Peyer's patch (tissue), 4 donors: Measurements from ENCODE around the gene AHDC1. TPM values are rescaled to one million over a fixed set of nuclear protein-coding genes. Genes with fewer than 3 reads are reported as not detected.

Experiments used
- DNase-seq, 3 donors: peaks; one replicate each; pipeline ENCODE4 v3.0.0-alpha.2; 2017 to 2019
- H3K27ac ChIP-seq, 4 donors: fragments of 200-600 bp; sonication (generic); one replicate each; pipeline ENCODE4 v1.5.1; 2016 to 2019
- H3K27me3 ChIP-seq, 2 donors: fragments of 200-600 bp; sonication (generic); one replicate each; pipeline ENCODE4 v1.5.1; 2019
- H3K36me3 ChIP-seq, 3 donors: fragments of 200-600 bp; sonication (generic); one replicate each; pipeline ENCODE4 v1.5.1; 2016 to 2019
- H3K4me1 ChIP-seq, 4 donors: fragments of 200-600 bp; sonication (generic); one replicate each; pipeline ENCODE4 v1.5.1; 2016 to 2019
- H3K4me3 ChIP-seq, 4 donors: fragments of 200-600 bp; sonication (generic); 1 replicate in 3 of 4; 2 replicates in 1 of 4; pipeline ENCODE4 v1.5.1; 2016 to 2019; ENCODE audit warnings: mild to moderate bottlenecking in 1 of 4
- H3K9me3 ChIP-seq, 4 donors: fragments of 200-600 bp; sonication (generic); one replicate each; pipeline ENCODE4 v1.5.1; 2016 to 2019; ENCODE audit warnings: mild to moderate bottlenecking in 1 of 4
- CTCF ChIP-seq, 6 experiments: fragments of 450-650 bp in 4 of 6; fragments of 200-600 bp in 2 of 6; sonication (generic) in 1 of 6; IDR thresholded peaks; one replicate each; pipeline ENCODE4 v1.5.1; 2017 to 2019; ENCODE audit warnings: antibody characterized with exemption in 6 of 6, mild to moderate bottlenecking in 3 of 6, moderate library complexity in 1 of 6
- POLR2A ChIP-seq, 2 donors: fragments of 450-650 bp; IDR thresholded peaks; one replicate each; pipeline ENCODE4 v1.5.1; 2017; ENCODE audit warnings: antibody characterized with exemption in 2 of 2, mild to moderate bottlenecking in 2 of 2, moderate library complexity in 2 of 2
- total RNA-seq, 4 donors: library from RNA; depleted of rRNA; stranded (reverse); fragments of >200 nt; gene quantifications; one replicate each; pipeline ENCODE4 v1.1.0, GENCODE V29; 2016

AHDC1 gene
- total RNA-seq, 4 donors from 2014 or later = 7.0 to 21.5 (median 12.0) TPM

- no peak for DNase-seq
- H3K4me1 ChIP-seq = peaks cover 0 to 21% (median 14%) of the 10 kb centered on the region in 4 donors
- no peak overlapping the region for H3K27ac ChIP-seq
- H3K9me3 ChIP-seq = no peaks in the 10 kb centered on the region
- peaks cover 0 to 50% (median 0%) of the 10 kb centered on the region in 3 donors for H3K36me3 ChIP-seq
- no peaks in the 10 kb centered on the region for H3K27me3 ChIP-seq
- H3K4me3 ChIP-seq = no peak overlapping the region
- no peak for TF ChIP-seq CTCF (IDR thresholded peaks at IDR 0.05)
- TF ChIP-seq POLR2A (IDR thresholded peaks at IDR 0.05) = no peak
Measured at GRCh38 chr1:27551953-27552312, 52.0 kb downstream of the AHDC1 start.

DNA sequence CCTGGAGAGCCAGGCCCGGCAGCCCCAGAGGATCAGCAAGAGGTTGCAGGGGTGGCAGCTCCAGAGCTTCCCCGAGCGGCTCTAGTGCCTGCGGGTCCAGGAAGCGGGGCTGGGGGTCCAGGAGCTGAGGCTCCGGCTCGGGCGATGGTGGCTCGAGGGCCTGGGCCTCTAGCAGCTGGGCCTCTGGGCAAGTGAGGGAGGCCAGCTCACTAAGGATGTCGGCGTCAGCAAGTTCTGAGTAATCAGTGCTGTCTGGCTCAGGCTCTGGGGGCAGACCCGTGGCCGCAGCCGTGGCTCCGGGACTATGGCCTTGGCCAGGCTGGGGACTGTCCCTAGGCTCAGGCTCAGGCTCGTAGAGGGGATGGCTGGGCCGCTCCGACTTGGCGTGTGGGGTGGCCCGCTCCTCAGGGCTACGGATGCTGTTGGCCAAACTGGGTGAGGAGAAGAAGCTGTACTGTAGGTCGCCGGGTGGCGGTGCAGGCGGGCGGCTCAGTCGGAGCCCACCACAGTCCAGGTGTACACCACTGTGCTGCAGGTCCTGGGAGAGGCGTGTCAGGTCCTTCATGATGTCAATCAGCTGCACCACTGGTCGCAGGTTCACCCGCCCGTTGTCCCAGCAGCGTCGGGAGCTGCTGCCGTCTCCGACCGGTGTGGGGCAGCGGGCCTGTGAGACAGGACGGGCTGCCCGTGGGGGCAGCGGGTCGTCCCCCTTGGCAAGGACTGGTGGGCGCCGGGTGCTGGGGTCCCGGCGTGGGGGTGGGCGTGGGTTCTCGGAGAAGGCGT lies 52.6 kb downstream of the AHDC1 start:
- peaks cover 0 to 16% (median 11%) of the 10 kb centered on the region in 4 donors for H3K4me1 ChIP-seq
- H3K27me3 ChIP-seq = no peaks in the 10 kb centered on the region
- no peak for TF ChIP-seq CTCF (IDR thresholded peaks at IDR 0.05)
- no peak for TF ChIP-seq POLR2A (IDR thresholded peaks at IDR 0.05)
- peaks cover 0 to 50% (median 0%) of the 10 kb centered on the region in 3 donors for H3K36me3 ChIP-seq
- H3K4me3 ChIP-seq = no peak overlapping the region
- no peak for DNase-seq
- H3K9me3 ChIP-seq = no peaks in the 10 kb centered on the region
- no peak overlapping the region for H3K27ac ChIP-seq

GRCh38 chr1:27550510-27551169 lies 53.3 kb downstream of the AHDC1 start:
- no peak for DNase-seq
- TF ChIP-seq POLR2A (IDR thresholded peaks at IDR 0.05) (no peak), CTCF (IDR thresholded peaks at IDR 0.05) (no peak)
- Histone ChIP-seq H3K27ac (no peak overlapping the region), H3K9me3 (no peaks in the 10 kb centered on the region), H3K4me1 (peaks cover 0 to 14% (median 3%) of the 10 kb centered on the region in 4 donors), H3K27me3 (no peaks in the 10 kb centered on the region), H3K4me3 (no peak overlapping the region), H3K36me3 (peaks cover 0 to 50% (median 0%) of the 10 kb centered on the region in 3 donors)

DNA sequence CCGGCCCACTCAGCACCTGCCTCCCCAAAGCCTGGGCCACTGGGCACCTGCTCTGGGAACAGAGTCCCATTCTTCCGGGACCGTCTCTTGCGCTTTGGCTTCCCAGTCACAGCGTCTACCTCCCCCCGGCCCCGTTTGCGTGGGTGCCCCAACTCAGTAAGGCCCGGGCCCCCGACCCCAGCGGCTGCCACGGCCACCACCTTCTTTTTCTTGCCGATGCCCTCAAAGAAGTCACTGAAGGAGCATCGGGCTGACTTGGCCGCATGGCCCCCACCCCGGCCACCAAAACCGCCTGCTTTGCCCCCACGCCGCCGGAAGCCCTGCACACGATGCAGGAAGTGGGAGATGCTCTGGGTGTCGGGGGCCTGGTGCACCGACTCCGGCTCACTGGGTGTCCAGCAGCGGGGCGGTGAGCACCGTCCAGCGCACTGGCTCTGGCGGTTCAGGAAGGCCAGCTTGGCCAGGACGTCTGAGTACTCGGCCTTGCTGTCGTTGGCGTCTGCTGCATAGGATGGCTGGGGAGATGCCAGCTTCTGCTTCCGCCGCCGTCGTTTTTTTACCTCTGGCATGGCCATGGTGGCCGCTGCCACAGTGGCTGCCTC lies 54.0 kb downstream of the AHDC1 start:
- peaks cover 0 to 14% (median 0%) of the 10 kb centered on the region in 4 donors for H3K4me1 ChIP-seq
- H3K4me3 ChIP-seq = no peak overlapping the region
- no peaks in the 10 kb centered on the region for H3K27me3 ChIP-seq
- DNase-seq = no peak
- no peaks in the 10 kb centered on the region for H3K9me3 ChIP-seq
- H3K27ac ChIP-seq = no peak overlapping the region
- TF ChIP-seq CTCF (IDR thresholded peaks at IDR 0.05) (no peak), POLR2A (IDR thresholded peaks at IDR 0.05) (no peak)
- H3K36me3 ChIP-seq = peaks cover 0 to 50% (median 0%) of the 10 kb centered on the region in 3 donors

- Histone ChIP-seq H3K36me3 (peaks cover 0 to 50% (median 0%) of the 10 kb centered on the region in 3 donors), H3K9me3 (no peaks in the 10 kb centered on the region), H3K27me3 (no peaks in the 10 kb centered on the region), H3K27ac (no peak overlapping the region), H3K4me1 (peaks cover 0 to 21% (median 0%) of the 10 kb centered on the region in 4 donors), H3K4me3 (no peak overlapping the region)
- TF ChIP-seq POLR2A (IDR thresholded peaks at IDR 0.05) (no peak), CTCF (IDR thresholded peaks at IDR 0.05) (no peak)
- DNase-seq = no peak
Measured at GRCh38 chr1:27548858-27549719, 54.9 kb downstream of the AHDC1 start.
